NCI-H128 (cell line): ENCODE results near the gene RPGRIP1L.

ENCODE experiments used
- DNase-seq: peaks from one replicate; lab custom pipeline; 2025; ENCODE audit not compliant: unreplicated experiment; lab: John Stamatoyannopoulos, UW

RPGRIP1L gene

GRCh38 chr16:53559270-53559951 is 144.2 kb downstream of the RPGRIP1L start:
- no peak for DNase-seq

GRCh38 chr16:53558710-53559109 is 144.9 kb downstream of the RPGRIP1L start:
- no peak for DNase-seq

GRCh38 chr16:53556521-53556920 is 147.1 kb downstream of the RPGRIP1L start:
- no peak for DNase-seq

GRCh38 chr16:53549970-53550690 is 153.5 kb downstream of the RPGRIP1L start:
- peak; percentile 31 for DNase-seq
